Measurements from ENCODE around the gene SFXN3.

Gene SFXN3

DNA sequence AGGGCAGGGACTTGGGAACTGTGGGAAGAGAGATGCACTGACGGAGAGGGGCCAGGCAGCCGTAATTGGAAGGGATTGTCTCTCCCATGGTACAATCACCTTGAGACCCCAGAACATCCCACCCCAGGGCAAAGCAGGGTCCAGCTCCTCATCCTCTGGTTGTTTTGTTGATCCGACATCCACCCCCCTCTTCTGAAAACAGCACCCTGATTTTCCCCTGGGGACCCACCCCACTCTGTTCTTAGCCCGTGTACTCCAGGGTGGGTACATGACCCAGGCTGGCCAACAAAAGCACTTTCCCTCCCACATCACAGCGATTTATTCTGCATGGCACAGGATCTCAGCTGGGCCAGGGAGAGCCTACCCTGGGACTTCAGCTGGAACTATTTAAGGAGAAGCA lies 14.2 kb upstream of the SFXN3 start:
- Histone ChIP-seq H3K4me3 (no peak overlapping the region), H3K9ac (peak overlapping the region in 4 of 11 experiments; percentile 23 to 50 (median 32); a peak in 1 of 22 replicates), H3K27ac (peak overlapping the region in 1 of 11 experiments; percentile 95; a peak in 1 of 22 replicates), H3K4me1 (peaks cover 85 to 100% (median 94%) of the 10 kb centered on the region in 10 experiments), H3K9me3 (replicated peaks in 1 of 11) (no peaks in the 10 kb centered on the region), H4K20me1 (peaks cover 0 to 10% (median 0%) of the 10 kb centered on the region in 11 experiments; a peak in 1 of 22 replicates), H3K27me3 (no peaks in the 10 kb centered on the region; a peak in 1 of 22 replicates), H3K4me2 (peak overlapping the region; percentile 36 to 98 (median 91); a peak in 20 of 22 replicates), H3K36me3 (no peaks in the 10 kb centered on the region)
- no peak for TF ChIP-seq Cebpa-rat (IDR thresholded peaks at IDR 0.05)

GRCh38 chr10:101018118-101018599 lies 12.9 kb upstream of the SFXN3 start:
- Histone ChIP-seq H3K36me3 (no peaks in the 10 kb centered on the region), H3K4me3 (peak overlapping the region in 9 of 10 experiments; percentile 33 to 62 (median 52); a peak in 17 of 20 replicates), H3K27ac (peak overlapping the region; percentile 59 to 95 (median 84)), H3K4me1 (peaks cover 82 to 92% (median 89%) of the 10 kb centered on the region in 10 experiments), H3K4me2 (peak overlapping the region; percentile 83 to 98 (median 91)), H3K9me3 (replicated peaks in 1 of 11) (no peaks in the 10 kb centered on the region), H4K20me1 (peaks cover 0 to 10% (median 0%) of the 10 kb centered on the region in 11 experiments; a peak in 2 of 22 replicates), H3K9ac (peak overlapping the region; percentile 62 to 86 (median 77)), H3K27me3 (no peaks in the 10 kb centered on the region; a peak in 1 of 22 replicates)
- peak in 2 of 11 experiments; percentile 29 to 41; a peak in 2 of 22 replicates for TF ChIP-seq Cebpa-rat (IDR thresholded peaks at IDR 0.05)

DNA sequence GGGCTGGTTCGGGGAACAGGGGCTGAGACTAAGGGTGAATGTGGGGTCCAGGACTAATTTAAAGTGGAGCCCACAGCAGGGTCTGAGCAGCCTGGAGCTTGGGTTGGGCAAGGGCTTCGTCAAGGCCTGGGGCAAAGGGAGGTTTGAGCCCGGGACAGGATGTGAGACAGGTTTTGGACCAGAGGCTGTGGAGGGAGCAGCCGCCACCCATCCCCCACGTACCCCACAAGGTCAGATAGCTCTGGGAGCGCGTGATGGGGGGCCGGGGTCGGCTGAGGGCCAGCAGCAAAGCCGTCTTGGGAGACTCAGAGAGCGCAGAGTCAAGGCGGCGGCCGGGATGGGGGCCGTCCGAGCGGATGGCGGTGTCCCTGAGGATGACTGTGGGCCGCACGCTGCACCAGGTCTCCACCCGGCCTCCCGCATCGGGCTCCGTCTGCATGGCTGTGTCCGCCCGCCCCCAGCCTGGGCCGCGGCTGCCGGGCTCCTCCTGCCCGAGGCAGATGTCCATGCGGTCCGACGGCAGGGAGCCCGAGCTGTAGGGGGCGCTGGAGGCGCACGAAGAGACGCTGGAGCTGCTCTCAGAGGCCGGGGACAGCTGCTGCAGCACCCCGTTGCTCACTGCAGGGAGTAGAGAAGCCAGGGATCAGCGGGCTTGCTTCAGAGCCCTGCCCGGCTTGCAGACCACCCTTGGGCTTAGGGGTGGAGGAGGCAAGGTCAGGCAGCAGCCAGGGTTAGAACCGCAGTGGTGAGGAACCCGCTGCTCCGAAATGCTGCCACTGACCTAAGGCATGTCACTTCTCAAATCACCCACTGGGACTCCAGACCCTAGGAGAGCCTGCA lies 12.2 kb upstream of the SFXN3 start:
- H4K20me1 ChIP-seq: peaks cover 0 to 10% (median 0%) of the 10 kb centered on the region in 11 experiments; a peak in 2 of 22 replicates
- no peaks in the 10 kb centered on the region; a peak in 1 of 22 replicates for H3K27me3 ChIP-seq
- H3K4me2 ChIP-seq: peak overlapping the region; percentile 83 to 98 (median 91)
- H3K4me3 ChIP-seq: peak overlapping the region; percentile 22 to 62 (median 51); a peak in 19 of 20 replicates
- peak overlapping the region; percentile 62 to 86 (median 77) for H3K9ac ChIP-seq
- no peak for TF ChIP-seq Cebpa-rat (IDR thresholded peaks at IDR 0.05)
- H3K9me3 ChIP-seq (replicated peaks in 1 of 11): no peaks in the 10 kb centered on the region
- peak overlapping the region; percentile 59 to 95 (median 84) for H3K27ac ChIP-seq
- H3K4me1 ChIP-seq: peaks cover 75 to 90% (median 85%) of the 10 kb centered on the region in 10 experiments
- no peaks in the 10 kb centered on the region for H3K36me3 ChIP-seq

DNA sequence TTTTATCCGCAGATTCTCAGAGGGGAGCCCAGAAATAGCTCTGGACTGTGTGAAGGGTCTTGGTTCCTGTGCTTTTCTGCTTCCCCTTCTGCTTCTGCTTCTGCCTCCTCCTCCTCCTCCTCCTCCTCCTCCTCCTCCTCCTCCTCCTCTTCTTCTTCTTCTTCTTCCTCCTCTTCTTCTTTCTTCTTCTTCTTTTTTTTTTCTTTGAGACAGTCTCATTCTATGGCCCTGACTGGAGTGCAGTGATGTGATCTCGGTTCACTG lies 11.7 kb upstream of the SFXN3 start:
- H3K4me1 ChIP-seq: peaks cover 71 to 84% (median 79%) of the 10 kb centered on the region in 10 experiments
- no peak for TF ChIP-seq Cebpa-rat (IDR thresholded peaks at IDR 0.05)
- no peaks in the 10 kb centered on the region for H3K36me3 ChIP-seq
- peak overlapping the region in 9 of 11 experiments; percentile 65 to 86 (median 77); a peak in 17 of 22 replicates for H3K9ac ChIP-seq
- peak overlapping the region; percentile 83 to 98 (median 91) for H3K4me2 ChIP-seq
- peak overlapping the region; percentile 6 to 62 (median 51); a peak in 13 of 20 replicates for H3K4me3 ChIP-seq
- no peaks in the 10 kb centered on the region; a peak in 1 of 22 replicates for H3K27me3 ChIP-seq
- peaks cover 0 to 10% (median 0%) of the 10 kb centered on the region in 11 experiments; a peak in 2 of 22 replicates for H4K20me1 ChIP-seq
- no peaks in the 10 kb centered on the region for H3K9me3 ChIP-seq (replicated peaks in 1 of 11)
- H3K27ac ChIP-seq: peak overlapping the region in 10 of 11 experiments; percentile 73 to 95 (median 84); a peak in 18 of 22 replicates

- no peak overlapping the region for H3K27ac ChIP-seq
- H3K36me3 ChIP-seq: no peaks in the 10 kb centered on the region
- H4K20me1 ChIP-seq: peaks cover 0 to 3% (median 0%) of the 10 kb centered on the region in 11 experiments; a peak in 2 of 22 replicates
- no peak for TF ChIP-seq Cebpa-rat (IDR thresholded peaks at IDR 0.05)
- no peaks in the 10 kb centered on the region; a peak in 1 of 22 replicates for H3K27me3 ChIP-seq
- 0 out of 22 replicates have a peak overlapping the region, but pooled peaks of 1 of the 11 experiments have one; percentile 9 for H3K9ac ChIP-seq
- H3K4me3 ChIP-seq: no peak overlapping the region
- H3K9me3 ChIP-seq (replicated peaks in 1 of 11): no peaks in the 10 kb centered on the region
- H3K4me1 ChIP-seq: peaks cover 59 to 74% (median 68%) of the 10 kb centered on the region in 10 experiments
- peak overlapping the region; percentile 12 to 98 (median 91); a peak in 18 of 22 replicates for H3K4me2 ChIP-seq
These were observed 10.5 kb upstream of the SFXN3 start for GRCh38 chr10:101020427-101021075.

DNA sequence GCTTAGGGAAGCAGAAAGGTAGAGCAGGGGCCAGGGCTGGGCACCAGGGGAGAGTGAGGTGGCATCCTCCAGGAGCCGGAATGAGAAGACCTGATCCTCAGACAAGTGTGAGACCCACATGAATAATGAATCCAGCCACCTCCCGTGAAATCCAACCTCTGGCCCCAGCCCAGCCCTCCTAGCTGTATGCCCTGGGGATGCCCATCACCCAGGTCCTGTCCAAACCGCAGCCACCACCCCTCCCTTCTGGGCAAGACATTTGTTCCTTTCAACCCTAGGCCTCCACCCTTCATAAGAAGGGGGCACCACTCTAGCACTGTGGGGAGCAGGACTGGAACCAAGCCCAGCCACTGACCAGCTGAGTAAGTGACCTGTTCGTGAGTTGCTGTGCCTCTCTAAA lies 9.8 kb upstream of the SFXN3 start:
- 0 out of 22 replicates have a peak overlapping the region, but pooled peaks of 1 of the 11 experiments have one; percentile 9 for H3K9ac ChIP-seq
- peaks cover 53 to 67% (median 62%) of the 10 kb centered on the region in 10 experiments for H3K4me1 ChIP-seq

GRCh38 chr10:101021692-101022251 lies 9.3 kb upstream of the SFXN3 start:
- Histone ChIP-seq H3K9me3 (replicated peaks in 1 of 11) (no peaks in the 10 kb centered on the region), H3K27me3 (no peaks in the 10 kb centered on the region; a peak in 1 of 22 replicates), H4K20me1 (no peaks in the 10 kb centered on the region; a peak in 1 of 22 replicates), H3K27ac (no peak overlapping the region), H3K36me3 (no peaks in the 10 kb centered on the region), H3K4me2 (peak overlapping the region in 9 of 11 experiments; percentile 12 to 91 (median 50); a peak in 17 of 22 replicates), H3K4me1 (peaks cover 52 to 66% (median 61%) of the 10 kb centered on the region in 10 experiments), H3K9ac (no peak overlapping the region), H3K4me3 (no peak overlapping the region)
- TF ChIP-seq Cebpa-rat (IDR thresholded peaks at IDR 0.05): no peak

More for the DNA sequence above, 9.8 kb upstream of the SFXN3 start:
- H3K9me3 ChIP-seq (replicated peaks in 1 of 11): no peaks in the 10 kb centered on the region
- H3K4me3 ChIP-seq: no peak overlapping the region
- H4K20me1 ChIP-seq: no peaks in the 10 kb centered on the region; a peak in 1 of 22 replicates
- H3K36me3 ChIP-seq: no peaks in the 10 kb centered on the region
- no peak overlapping the region for H3K27ac ChIP-seq
- no peaks in the 10 kb centered on the region; a peak in 1 of 22 replicates for H3K27me3 ChIP-seq
- H3K4me2 ChIP-seq: peak overlapping the region; percentile 12 to 95 (median 53); a peak in 20 of 22 replicates
- no peak for TF ChIP-seq Cebpa-rat (IDR thresholded peaks at IDR 0.05)

GRCh38 chr10:101022967-101023705 lies 7.9 kb upstream of the SFXN3 start:
- Histone ChIP-seq H3K36me3 (no peaks in the 10 kb centered on the region), H3K27ac (no peak overlapping the region), H3K4me1 (peaks cover 51 to 65% (median 61%) of the 10 kb centered on the region in 10 experiments), H3K4me2 (peak overlapping the region in 1 of 11 experiments; percentile 12; a peak in 1 of 22 replicates), H3K4me3 (no peak overlapping the region), H3K27me3 (no peaks in the 10 kb centered on the region), H3K9ac (no peak overlapping the region), H4K20me1 (no peaks in the 10 kb centered on the region; a peak in 1 of 22 replicates), H3K9me3 (replicated peaks in 1 of 11) (no peaks in the 10 kb centered on the region)
- TF ChIP-seq Cebpa-rat (IDR thresholded peaks at IDR 0.05): no peak
